HCT116 (cell line): ENCODE results near the gene ITSN1. TPM values are rescaled to one million over a fixed set of nuclear protein-coding genes. Genes with fewer than 3 reads are reported as not detected.

Experiments
- ATAC-seq: fragments of 200-7000 bp; cut with Tn5 transposase; 2 replicates; pipeline ENCODE4 v1.9.1; 2020; ENCODE audit warnings: mild to moderate bottlenecking, moderate library complexity
- BruUV-seq: library from RNA; stranded (reverse); fragments of 400-500 nt; replicated peaks from 2 replicates; lab custom pipeline; 2021; lab: Mats Ljungman, UMichigan
- CTCF ChIA-PET: fragments of 300-600 bp; sonication (Branson Sonifier 250); formaldehyde crosslinking; loops from one replicate; lab custom pipeline; 2021; ENCODE audit warnings: antibody characterized with exemption; lab: Charles Lee
- POLR2A ChIA-PET: fragments of 300-600, 350-600 bp; sonication (Branson Sonifier 250); formaldehyde crosslinking; loops from one replicate; lab custom pipeline; 2021; ENCODE audit warnings: antibody characterized with exemption; lab: Charles Lee
- RAD21 ChIA-PET, 2 experiments: fragments of 300-600 bp; sonication (Branson Sonifier 250); formaldehyde crosslinking; loops; one replicate each; lab custom pipeline; 2023; ENCODE audit warnings: low total read pairs in 2 of 2; ENCODE audit not compliant: uncharacterized antibody in 2 of 2, unreplicated experiment in 2 of 2, low non-redundant PET in 1 of 2; lab: Charles Lee
- DNase-seq: peaks from one replicate; pipeline ENCODE4 v3.0.0-alpha.2; 2010; ENCODE audit warnings: low read depth, low spot score
- H2AFZ ChIP-seq: fragments of 200-600 bp; shearing (Covaris generic), sonication (generic); 2 replicates; pipeline ENCODE4 v1.6.1; 2017; ENCODE audit warnings: low read depth, mixed run types, mixed read lengths, antibody characterized with exemption, low read length; ENCODE audit not compliant: poor library complexity, severe bottlenecking
- H3K27ac ChIP-seq: 2 replicates; pipeline ENCODE4 v1.5.1; 2012; ENCODE audit warnings: low read depth, low read length
- H3K27me3 ChIP-seq: fragments of 200-600 bp; sonication (generic); 2 replicates; pipeline ENCODE4 v1.6.1; 2016; ENCODE audit warnings: mixed run types, low read length, mixed read lengths; ENCODE audit not compliant: insufficient read depth
- H3K36me3 ChIP-seq, 2 experiments: fragments of 200-500 bp in 1 of 2; fragments of 200-600 bp in 1 of 2; sonication (Bioruptor generic) in 1 of 2; sonication (generic) in 1 of 2; 2 replicates each; pipeline versions ENCODE4 v1.5.1 to v1.6.1; 2014 to 2016; ENCODE audit warnings: low read length in 2 of 2, inconsistent platforms in 1 of 2, mixed read lengths in 1 of 2, mixed run types in 1 of 2; ENCODE audit not compliant: insufficient read depth in 2 of 2, control insufficient read depth in 1 of 2
- H3K4me1 ChIP-seq, 2 experiments: fragments of 200-600 bp in 1 of 2; sonication (generic) in 1 of 2; 2 replicates each; pipeline versions ENCODE4 v1.5.1 to v1.6.1; 2012 to 2017; ENCODE audit warnings: low read length in 2 of 2, inconsistent platforms in 1 of 2, mild to moderate bottlenecking in 1 of 2, mixed read lengths in 1 of 2, mixed run types in 1 of 2, moderate library complexity in 1 of 2; ENCODE audit not compliant: insufficient read depth in 2 of 2, control insufficient read depth in 1 of 2
- H3K4me2 ChIP-seq: fragments of 200-600 bp; sonication (generic); 2 replicates; pipeline ENCODE4 v1.6.1; 2017; ENCODE audit warnings: mixed run types, low read length, mixed read lengths
- H3K4me3 ChIP-seq, 2 experiments: fragments of 200-600 bp in 1 of 2; sonication (generic) in 1 of 2; replicated peaks in 1 of 2; 2 replicates each; pipeline ENCODE4 v1.5.1; 2011 to 2016; ENCODE audit warnings: low read length in 2 of 2, control low read depth in 1 of 2, low read depth in 1 of 2, mild to moderate bottlenecking in 1 of 2, mixed read lengths in 1 of 2, mixed run types in 1 of 2
- H3K79me2 ChIP-seq: fragments of 200-600 bp; sonication (generic); 2 replicates; pipeline ENCODE4 v1.6.1; 2017; ENCODE audit warnings: mild to moderate bottlenecking, mixed run types, low read length, moderate library complexity, mixed read lengths; ENCODE audit not compliant: insufficient read depth
- H3K9ac ChIP-seq: fragments of 200-600 bp; sonication (generic); 2 replicates; pipeline ENCODE4 v1.6.1; 2016; ENCODE audit warnings: low read length, mixed read lengths
- H3K9me2 ChIP-seq: fragments of 200-600 bp; sonication (generic), shearing (Covaris generic); 2 replicates; pipeline ENCODE4 v1.6.1; 2017; ENCODE audit warnings: mixed run types, mild to moderate bottlenecking, moderate library complexity; ENCODE audit not compliant: insufficient read depth
- H3K9me3 ChIP-seq, 2 experiments: fragments of 200-500 bp in 1 of 2; fragments of 200-600 bp in 1 of 2; sonication (Bioruptor generic) in 1 of 2; sonication (generic) in 1 of 2; 2 replicates each; pipeline ENCODE4 v1.6.1; 2014 to 2017; ENCODE audit warnings: low read length in 2 of 2, mixed read lengths in 2 of 2, inconsistent platforms in 1 of 2, low read depth in 1 of 2, mild to moderate bottlenecking in 1 of 2, mixed run types in 1 of 2, moderate library complexity in 1 of 2; ENCODE audit not compliant: control insufficient read depth in 1 of 2, insufficient read depth in 1 of 2
- H4K20me1 ChIP-seq: fragments of 200-600 bp; sonication (generic), shearing (Covaris generic); 2 replicates; pipeline ENCODE4 v1.6.1; 2017; ENCODE audit warnings: mixed run types, mild to moderate bottlenecking, moderate library complexity; ENCODE audit not compliant: insufficient read depth
- CBX3 ChIP-seq: IDR thresholded peaks from 2 replicates; pipeline ENCODE4 v1.6.1; 2012; ENCODE audit warnings: low read depth
- CEBPB ChIP-seq: IDR thresholded peaks from 2 replicates; pipeline ENCODE4 v1.6.1; 2012; ENCODE audit warnings: low read depth
- CTCF ChIP-seq, 3 experiments: fragments of 200-600 bp in 1 of 3; sonication (generic) in 1 of 3; IDR thresholded peaks in 2 of 3; conservative IDR thresholded peaks in 1 of 3; 2 replicates each; pipeline ENCODE4 v1.5.1; 2012 to 2017; ENCODE audit warnings: low read depth in 2 of 3, low read length in 2 of 3, antibody characterized with exemption in 1 of 3, borderline replicate concordance in 1 of 3, control low read depth in 1 of 3, mild to moderate bottlenecking in 1 of 3, mixed read lengths in 1 of 3, mixed run types in 1 of 3, moderate library complexity in 1 of 3; ENCODE audit not compliant: insufficient read depth in 1 of 3
- EGR1 ChIP-seq: IDR thresholded peaks from 2 replicates; pipeline ENCODE4 v1.6.1; 2012; ENCODE audit warnings: low read depth
- ELF1 ChIP-seq: IDR thresholded peaks from 2 replicates; pipeline ENCODE4 v1.6.1; 2012; ENCODE audit warnings: low read depth, borderline replicate concordance
- FOSL1 ChIP-seq: IDR thresholded peaks from 2 replicates; pipeline ENCODE4 v1.6.1; 2012; ENCODE audit warnings: low read depth
- JUND ChIP-seq: IDR thresholded peaks from 2 replicates; pipeline ENCODE4 v1.6.1; 2012
- POLR2AphosphoS5 ChIP-seq: IDR thresholded peaks from 2 replicates; pipeline ENCODE4 v1.6.1; 2011; ENCODE audit warnings: mild to moderate bottlenecking, low read depth, low read length, moderate library complexity
- RAD21 ChIP-seq: IDR thresholded peaks from 2 replicates; pipeline ENCODE4 v1.6.1; 2012; ENCODE audit warnings: low read depth, mild to moderate bottlenecking
- SIN3A ChIP-seq: IDR thresholded peaks from 2 replicates; pipeline ENCODE4 v1.6.1; 2012; ENCODE audit warnings: low read depth
- SP1 ChIP-seq: IDR thresholded peaks from 2 replicates; pipeline ENCODE4 v1.6.1; 2012; ENCODE audit warnings: low read depth
- SRF ChIP-seq: IDR thresholded peaks from 2 replicates; pipeline ENCODE4 v1.6.1; 2012; ENCODE audit warnings: low read depth
- intact Hi-C: fragments of 100-400 bp; cut with micrococcal nuclease; formaldehyde crosslinking; loops from 2 replicates; pipeline ENCODE4 v1.10.0; 2022
- total RNA-seq: library from RNA; stranded (reverse); gene quantifications from one replicate; pipeline ENCODE4 v1.2.1, GENCODE V29; 2021; ENCODE audit not compliant: unreplicated experiment
- TF ChIP-seq, protein P1 (sequence below): IDR thresholded peaks from 2 replicates; pipeline ENCODE4 v1.6.1; 2012
- TF ChIP-seq, protein P2 (sequence below): IDR thresholded peaks from 2 replicates; pipeline ENCODE4 v1.6.1; 2012; ENCODE audit warnings: low read depth
- TF ChIP-seq, protein P3 (sequence below): IDR thresholded peaks from 2 replicates; pipeline ENCODE4 v1.6.1; 2012

ITSN1 gene
- total RNA-seq, 1 experiment from 2014 or later, result 25.8 TPM

- Histone ChIP-seq H3K9me3 (no peaks in the 10 kb centered on the region), H3K4me2 (no peak overlapping the region), H2AFZ (no peak overlapping the region), H3K79me2 (no peaks in the 10 kb centered on the region), H3K9me2 (no peaks in the 10 kb centered on the region), H3K27me3 (no peaks in the 10 kb centered on the region), H3K9ac (no peak overlapping the region), H4K20me1 (no peaks in the 10 kb centered on the region), H3K36me3 (no peaks in the 10 kb centered on the region), H3K4me3 (no peak overlapping the region), H3K27ac (no peak overlapping the region), H3K4me1 (peaks cover 0 to 5% of the 10 kb centered on the region in 2 experiments; a peak in 1 of 4 replicates)
- TF ChIP-seq ELF1, result no peak
- TF ChIP-seq JUND, result no peak
- no peak for TF ChIP-seq CTCF (IDR thresholded peaks at IDR 0.05 in 2 of 3, conservative IDR thresholded peaks at IDR 0.05 in 1 of 3; ENCODE audit: borderline replicate concordance in 1 of 3, insufficient read depth in 1 of 3, low read depth in 2 of 3, low read length in 2 of 3)
- no peak for TF ChIP-seq CEBPB
- no peak for TF ChIP-seq FOSL1
- TF ChIP-seq SRF, result no peak
- no peak for TF ChIP-seq EGR1
- TF ChIP-seq POLR2AphosphoS5, result no peak
- TF ChIP-seq SIN3A, result no peak
- no peak for TF ChIP-seq RAD21
- TF ChIP-seq SP1, result no peak
- TF ChIP-seq, protein P1, sequence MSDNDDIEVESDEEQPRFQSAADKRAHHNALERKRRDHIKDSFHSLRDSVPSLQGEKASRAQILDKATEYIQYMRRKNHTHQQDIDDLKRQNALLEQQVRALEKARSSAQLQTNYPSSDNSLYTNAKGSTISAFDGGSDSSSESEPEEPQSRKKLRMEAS, result no peak
- TF ChIP-seq, protein P2, sequence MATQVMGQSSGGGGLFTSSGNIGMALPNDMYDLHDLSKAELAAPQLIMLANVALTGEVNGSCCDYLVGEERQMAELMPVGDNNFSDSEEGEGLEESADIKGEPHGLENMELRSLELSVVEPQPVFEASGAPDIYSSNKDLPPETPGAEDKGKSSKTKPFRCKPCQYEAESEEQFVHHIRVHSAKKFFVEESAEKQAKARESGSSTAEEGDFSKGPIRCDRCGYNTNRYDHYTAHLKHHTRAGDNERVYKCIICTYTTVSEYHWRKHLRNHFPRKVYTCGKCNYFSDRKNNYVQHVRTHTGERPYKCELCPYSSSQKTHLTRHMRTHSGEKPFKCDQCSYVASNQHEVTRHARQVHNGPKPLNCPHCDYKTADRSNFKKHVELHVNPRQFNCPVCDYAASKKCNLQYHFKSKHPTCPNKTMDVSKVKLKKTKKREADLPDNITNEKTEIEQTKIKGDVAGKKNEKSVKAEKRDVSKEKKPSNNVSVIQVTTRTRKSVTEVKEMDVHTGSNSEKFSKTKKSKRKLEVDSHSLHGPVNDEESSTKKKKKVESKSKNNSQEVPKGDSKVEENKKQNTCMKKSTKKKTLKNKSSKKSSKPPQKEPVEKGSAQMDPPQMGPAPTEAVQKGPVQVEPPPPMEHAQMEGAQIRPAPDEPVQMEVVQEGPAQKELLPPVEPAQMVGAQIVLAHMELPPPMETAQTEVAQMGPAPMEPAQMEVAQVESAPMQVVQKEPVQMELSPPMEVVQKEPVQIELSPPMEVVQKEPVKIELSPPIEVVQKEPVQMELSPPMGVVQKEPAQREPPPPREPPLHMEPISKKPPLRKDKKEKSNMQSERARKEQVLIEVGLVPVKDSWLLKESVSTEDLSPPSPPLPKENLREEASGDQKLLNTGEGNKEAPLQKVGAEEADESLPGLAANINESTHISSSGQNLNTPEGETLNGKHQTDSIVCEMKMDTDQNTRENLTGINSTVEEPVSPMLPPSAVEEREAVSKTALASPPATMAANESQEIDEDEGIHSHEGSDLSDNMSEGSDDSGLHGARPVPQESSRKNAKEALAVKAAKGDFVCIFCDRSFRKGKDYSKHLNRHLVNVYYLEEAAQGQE, result no peak
- TF ChIP-seq, protein P3, sequence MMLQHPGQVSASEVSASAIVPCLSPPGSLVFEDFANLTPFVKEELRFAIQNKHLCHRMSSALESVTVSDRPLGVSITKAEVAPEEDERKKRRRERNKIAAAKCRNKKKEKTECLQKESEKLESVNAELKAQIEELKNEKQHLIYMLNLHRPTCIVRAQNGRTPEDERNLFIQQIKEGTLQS, result no peak
- TF ChIP-seq CBX3, result no peak
- ChIA-PET CTCF (no interaction called here), RAD21 (no interaction called here), POLR2A (no interaction called here)
- ATAC-seq (no peak), DNase-seq (no peak)
- BruUV-seq, result no TSS peak
- intact Hi-C loops, result no loop called here
These were observed 89.1 kb downstream of the ITSN1 start for GRCh38 chr21:33731447-33731846.
